SU-DHL-6 (cell line): ENCODE measurements around the gene DAW1.

ENCODE experiments used
- CTCF ChIP-seq: fragments of 200-600 bp; sonication (generic); IDR thresholded peaks from one replicate; pipeline ENCODE4 v1.5.1; 2017; ENCODE audit warnings: antibody characterized with exemption, mild to moderate bottlenecking, low read length, moderate library complexity; ENCODE audit not compliant: insufficient read depth, poor library complexity, severe bottlenecking
- EZH2phosphoT487 ChIP-seq: fragments of 200-600 bp; sonication (generic), shearing (Covaris generic); conservative IDR thresholded peaks from 2 replicates; pipeline ENCODE4 v1.6.1; 2018; ENCODE audit warnings: mild to moderate bottlenecking, antibody characterized with exemption, low read length, moderate library complexity, mixed read lengths

- peak; percentile 85 for TF ChIP-seq CTCF
- TF ChIP-seq EZH2phosphoT487: no peak
These were observed 13.1 kb downstream of the DAW1 start for GRCh38 chr2:227884511-227884947.
